GM21723 (cell line): ENCODE data around the gene SETD3.

Experiments
- ATAC-seq: cut with Tn5 transposase; IDR thresholded peaks from one replicate; pipeline ENCODE4 v1.9.1; 2021; ENCODE audit warnings: mild to moderate bottlenecking, moderate library complexity; ENCODE audit not compliant: unreplicated experiment

SETD3 gene

DNA sequence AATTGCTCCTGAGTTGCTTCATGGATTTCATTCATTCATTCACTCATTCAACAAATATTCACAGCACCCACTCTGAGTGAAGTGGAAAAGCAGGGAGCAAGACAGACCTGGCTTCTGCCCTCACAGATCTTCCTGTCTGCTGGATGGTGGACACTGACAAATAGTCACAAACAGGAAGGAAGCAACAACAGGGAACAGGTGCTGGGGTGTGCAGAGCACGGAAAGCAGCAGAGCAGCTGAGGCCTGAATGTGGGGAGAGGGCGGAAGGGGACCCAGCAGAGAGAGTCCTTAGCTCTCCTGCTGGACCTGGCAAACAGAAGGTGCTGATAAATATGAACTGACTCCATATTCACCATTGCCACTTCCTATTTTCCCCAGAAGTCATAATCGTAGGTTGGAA, 54.4 kb downstream of the SETD3 start:
- ATAC-seq: no peak

DNA sequence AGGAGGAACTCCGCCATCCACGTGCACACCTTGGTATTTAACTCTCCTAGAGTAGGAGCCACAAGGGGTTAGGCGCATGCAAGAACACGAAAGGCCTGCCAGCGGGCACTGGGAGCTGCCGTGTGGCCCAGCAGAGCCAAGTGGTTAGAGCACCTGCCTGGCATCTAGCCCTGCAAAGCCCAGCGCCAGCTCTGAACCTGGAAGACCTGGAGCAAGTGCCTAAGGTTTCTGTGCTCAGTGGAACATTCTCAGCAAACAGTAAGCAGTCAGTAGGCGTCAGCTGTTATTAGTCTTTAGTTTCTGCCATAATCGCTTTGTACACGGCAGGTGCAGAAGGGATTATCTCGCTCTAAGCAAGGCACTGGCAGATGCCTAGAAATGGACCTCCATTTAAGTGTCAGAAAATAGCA, 55.4 kb downstream of the SETD3 start:
- no peak for ATAC-seq

DNA sequence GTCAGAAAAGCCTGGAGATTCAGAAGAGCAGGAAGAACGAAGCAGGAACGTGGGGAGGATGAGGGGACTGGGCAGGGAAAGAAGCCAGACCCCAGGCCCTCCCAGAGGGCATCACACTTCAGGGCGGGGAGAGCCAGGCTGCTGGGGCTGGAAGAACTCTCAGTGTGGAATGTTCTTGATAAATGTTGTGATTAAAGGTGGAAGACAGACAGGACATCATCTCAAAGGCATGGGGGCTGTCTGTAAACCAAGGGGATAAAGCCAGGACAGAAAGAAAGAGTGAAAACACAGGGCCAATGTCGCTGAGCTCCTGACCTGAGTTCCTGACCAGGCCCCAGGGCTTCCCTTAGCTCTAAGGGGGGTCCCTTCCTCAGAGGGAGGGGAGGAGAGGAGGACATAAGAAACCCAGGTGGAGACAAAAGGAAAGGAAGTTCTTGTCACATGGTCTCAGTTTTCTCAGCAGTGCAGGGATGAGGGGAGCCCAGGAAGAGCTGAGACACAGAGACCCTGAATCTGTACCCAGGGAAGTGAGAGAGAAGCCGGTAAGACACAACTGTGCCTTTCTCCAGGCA, 56.3 kb downstream of the SETD3 start:
- ATAC-seq: no peak

DNA sequence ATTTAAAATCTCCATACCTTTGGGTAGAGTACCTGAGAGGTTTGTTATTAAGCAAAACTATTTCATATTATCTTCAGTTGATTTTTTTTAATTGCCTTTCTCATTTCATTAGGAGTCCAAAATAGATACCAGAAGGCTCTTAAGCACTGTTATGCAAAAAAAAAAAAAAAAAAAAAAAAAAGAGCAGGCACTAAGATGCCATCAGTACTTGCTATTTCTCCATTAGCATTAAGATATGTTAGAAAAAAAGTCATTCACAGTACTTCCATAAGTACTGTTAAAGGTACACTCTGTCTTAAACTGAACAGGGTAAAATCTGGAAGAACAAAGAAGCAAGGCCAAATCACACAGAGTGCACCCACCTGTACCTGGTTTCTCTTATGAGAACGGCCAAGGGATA, 57.2 kb downstream of the SETD3 start:
- no peak for ATAC-seq

DNA sequence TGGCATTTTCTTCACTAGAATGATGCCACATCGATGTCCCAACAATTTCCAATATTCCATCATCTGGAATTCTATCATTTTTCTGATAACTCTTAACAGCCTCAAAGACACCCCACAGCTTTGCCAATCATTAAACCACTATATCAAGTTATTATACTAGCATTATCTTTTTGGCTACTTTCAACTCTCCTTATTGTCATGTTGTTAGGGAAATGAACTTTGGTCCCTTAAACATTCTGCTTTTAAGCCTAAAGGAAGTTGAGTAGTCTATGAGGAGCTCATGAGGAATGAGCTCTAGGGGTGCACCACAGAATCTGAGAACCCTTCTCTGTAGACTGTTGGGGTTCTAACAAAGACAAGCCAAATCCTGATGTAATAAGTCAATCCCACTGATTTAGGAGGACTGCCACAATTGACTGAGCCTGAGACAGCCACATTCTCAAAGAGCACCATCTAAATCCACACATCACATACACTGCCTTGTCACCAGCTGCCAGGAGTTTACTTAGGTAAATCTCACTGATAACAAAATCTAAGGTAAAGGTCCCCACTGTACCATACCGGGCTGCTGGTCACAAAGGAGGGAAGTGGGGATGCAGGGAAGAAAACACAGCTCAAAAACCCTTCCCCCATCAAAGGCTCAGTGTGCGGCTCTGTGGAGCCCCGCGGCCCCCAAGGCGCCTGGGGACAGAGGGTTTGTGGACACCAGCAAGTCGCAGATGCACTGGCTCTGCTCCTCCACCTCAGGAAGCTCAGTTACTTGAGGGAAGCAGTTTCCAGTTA, 58.2 kb downstream of the SETD3 start:
- no peak for ATAC-seq

DNA sequence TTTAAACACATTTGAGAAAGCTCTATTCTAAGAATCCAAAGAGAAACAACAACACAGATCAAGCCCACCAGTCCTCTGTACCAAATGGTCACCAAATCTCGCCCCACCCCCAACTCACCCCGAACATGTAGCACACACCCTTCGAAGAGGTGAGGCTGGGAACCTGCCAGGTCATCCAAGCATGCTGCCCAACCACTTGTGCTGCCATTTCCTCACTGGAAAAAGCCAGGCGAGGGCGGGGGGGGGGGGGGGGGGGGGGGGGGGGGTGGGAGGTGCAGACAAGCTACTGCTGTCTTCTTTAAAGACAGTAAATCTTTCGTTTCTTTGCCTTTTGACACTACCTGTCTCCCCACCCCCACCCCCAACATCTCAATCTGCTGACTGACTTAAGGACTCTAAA, 59.9 kb downstream of the SETD3 start:
- ATAC-seq: no peak

DNA sequence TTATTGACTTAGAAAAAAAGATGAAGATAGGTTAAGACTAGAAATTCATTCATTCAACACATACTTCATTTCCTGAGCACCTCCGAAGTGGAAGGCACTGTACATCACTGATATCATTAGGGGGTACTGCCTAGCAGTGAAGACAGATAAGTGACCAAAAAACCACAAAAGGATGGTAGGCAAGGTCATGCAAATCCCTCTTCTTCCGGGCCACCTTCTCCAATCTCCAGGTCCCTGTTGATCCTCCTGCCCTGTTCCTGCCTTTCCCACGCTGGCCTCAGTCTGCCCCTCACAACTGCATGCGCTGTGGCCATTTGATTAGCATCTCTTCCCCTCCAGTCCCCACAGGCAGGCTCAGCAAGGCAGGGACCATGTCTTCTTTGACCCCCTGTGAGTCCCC, 60.8 kb downstream of the SETD3 start:
- no peak for ATAC-seq

DNA sequence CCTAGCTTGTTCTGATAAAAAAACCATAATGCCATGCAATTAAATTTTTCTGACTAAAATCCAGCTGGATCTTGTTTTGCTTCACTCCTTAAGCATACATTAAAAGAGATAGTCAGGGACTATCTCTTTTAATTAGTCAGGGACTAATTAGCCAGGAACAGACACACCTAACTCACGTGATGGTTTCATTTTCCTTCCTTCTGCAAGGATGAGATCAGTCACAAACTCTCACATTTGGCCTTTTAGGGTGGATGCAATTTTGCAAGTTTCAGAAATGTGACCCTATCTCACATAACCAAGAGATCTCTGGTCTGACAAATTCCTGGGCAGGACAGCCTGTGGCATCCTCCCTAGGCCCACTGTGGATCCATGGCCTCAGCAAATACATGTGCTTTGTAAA, 62.4 kb downstream of the SETD3 start:
- ATAC-seq: no peak

DNA sequence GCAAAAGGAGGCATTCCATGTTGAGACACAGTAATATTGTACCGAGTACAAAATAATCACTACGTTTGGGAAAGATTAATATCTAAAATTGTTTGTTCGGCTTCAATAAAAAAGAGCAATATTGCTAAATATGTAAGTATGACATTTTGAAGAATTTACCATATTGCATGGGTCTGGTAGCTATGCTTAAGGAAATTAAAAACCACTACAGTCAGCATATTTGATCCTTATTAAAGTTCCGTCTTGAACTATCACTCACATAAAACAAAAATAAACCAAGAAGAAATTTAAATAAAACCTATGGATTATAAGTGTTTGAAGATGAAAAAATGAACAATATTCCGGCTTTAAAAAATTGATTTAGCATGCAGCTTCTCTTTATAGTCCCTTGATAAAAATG, 63.8 kb downstream of the SETD3 start:
- ATAC-seq: no peak

DNA sequence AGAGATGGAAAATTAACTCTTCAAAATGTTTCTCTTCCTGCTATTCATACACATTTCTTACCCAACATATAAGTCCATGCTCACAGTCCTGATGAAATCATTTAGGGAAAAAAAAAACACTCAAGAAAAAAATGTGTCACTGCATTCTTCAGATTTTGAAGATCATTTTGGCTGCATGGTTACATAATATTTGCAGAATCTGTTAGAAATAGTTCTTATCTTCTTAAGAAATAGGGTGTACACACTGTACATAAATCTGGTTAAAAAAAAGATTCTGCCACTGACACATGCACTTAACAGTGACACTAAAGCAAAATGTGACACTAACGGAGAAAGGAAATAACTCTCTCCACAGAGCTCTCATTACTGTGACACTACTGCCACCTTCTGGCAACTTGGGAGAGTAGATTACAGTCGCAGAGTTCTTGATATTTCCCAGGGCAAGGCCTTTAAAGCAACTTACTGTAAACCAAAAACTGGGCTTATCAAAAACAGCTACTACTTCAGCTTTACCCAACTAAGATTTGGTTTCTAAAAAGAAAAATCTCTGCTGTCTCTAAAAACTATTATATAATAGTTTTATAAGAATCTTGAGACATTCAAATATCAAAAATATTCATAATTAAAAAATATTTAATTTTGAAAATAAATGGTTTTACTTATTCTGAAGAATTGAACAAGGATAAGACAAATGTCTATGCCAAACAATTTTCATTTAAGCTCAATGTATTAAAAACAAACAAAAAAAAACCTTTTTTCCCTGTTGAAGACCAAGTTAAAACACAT, 65.0 kb downstream of the SETD3 start:
- ATAC-seq: peak; percentile 95

DNA sequence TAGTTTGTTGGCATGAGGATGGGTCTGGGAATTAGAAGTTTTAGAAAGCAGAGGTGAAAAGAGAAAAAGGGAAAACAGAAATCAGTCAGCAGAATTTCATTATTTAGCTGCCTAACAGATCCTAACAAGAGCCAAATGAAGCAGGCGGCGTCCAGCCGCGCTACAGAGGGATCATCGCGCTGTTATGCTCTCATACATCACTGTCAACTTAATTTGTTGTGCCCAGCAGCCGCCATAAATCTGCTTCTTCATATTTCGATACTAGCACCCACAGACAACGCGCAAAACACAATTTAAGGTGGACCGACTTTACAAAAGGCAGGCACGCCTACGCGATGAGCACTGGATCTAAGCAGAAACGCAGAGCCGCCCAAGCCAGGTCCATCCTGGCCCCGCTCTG, 66.7 kb downstream of the SETD3 start:
- no peak for ATAC-seq

DNA sequence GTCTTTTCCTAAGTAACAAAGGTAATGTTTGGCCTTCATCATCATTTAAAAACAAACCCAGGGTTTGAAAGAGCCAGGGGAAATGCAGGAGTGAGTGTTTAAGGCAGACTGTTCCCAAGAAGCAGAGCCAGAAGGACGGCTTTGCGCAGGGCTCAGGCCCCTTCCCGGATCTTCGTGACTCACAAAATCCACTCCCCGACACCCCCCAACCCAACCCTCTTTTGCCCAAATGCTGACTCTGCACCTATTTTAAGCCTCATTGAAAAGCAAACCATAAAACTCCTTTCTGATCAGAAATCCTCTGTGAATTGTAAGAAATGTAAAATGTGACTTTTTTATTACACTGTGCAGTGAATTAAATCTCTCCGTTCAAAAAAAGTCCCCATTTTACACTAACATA, 67.5 kb downstream of the SETD3 start:
- ATAC-seq: no peak

DNA sequence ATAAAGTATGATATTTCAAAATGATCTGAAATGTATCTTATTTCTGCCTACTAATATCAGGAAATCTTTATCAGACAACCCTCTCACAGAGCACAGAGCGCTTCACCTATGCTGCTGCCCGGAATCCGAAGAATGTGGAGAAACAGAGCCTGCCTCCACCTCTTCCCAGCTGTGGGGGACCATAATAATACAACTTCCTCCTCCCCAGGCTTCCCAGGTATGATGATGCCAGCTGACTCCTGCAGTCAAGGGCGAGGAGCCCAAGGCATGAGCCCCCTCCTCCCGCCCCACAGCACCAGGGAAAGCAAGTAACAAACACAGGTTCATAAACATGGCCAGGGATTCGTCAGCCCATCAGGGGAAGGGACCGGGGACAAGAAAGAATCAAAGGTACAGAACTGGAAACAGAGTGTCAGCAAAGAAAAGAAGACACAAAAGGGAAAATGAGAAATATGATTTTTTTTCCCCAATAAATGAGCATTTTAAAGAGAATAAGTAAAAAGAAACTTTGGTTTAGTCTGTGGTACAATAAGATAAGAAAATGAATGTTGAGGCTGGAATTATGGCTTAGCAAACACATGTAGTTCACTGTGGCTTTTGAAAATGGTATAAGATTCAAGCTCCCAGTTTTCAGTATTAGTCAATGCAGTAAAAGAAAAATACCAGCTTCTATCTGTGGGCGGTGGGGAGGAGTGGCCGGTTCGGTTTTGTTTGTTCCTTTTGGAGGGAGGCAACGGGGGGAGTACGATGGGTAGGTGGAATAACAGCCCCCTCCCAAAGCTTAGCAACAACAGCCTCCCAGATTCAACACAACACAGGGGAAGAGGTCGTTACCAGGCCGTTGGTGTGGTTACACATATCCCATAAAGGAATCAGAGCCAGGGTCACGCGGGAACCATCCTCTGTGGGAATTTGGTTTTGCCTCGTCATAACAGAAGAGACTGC, 68.3 kb downstream of the SETD3 start:
- ATAC-seq: no peak

DNA sequence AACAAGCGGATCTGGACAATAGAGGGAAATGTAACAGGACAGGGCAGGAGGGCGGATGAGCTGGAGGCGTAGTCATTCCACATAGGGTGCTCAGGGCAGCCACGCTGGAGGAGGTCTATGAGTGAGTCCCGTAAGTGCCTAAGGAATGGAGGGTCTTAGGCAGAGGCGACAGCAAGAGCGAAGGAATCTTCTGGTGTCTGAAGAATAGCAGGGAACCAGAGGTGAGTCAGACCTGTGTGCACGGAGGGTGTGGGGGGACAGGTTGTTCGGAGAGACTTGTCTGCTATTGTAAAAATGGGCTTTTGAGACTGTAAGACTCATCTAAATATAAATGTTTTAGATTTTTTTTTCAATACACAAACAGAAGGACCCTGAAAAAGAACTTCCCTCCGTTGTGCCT, 70.6 kb downstream of the SETD3 start:
- ATAC-seq: no peak

DNA sequence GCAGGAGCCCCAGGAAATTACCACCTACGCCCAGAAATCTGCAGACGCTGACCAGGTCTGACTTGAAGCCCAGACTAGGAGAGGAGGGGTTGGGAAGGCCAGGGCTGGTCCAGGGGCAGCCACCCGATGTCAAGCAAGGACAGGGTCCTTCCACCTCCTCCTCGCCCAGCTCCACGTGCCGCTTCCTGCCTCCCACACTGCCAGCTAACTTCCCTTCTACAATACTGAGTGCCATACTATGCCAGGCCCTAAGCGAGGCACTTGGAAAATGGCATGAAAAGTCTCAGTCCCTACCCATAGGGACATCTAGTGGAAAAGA, 71.7 kb downstream of the SETD3 start:
- ATAC-seq: no peak

DNA sequence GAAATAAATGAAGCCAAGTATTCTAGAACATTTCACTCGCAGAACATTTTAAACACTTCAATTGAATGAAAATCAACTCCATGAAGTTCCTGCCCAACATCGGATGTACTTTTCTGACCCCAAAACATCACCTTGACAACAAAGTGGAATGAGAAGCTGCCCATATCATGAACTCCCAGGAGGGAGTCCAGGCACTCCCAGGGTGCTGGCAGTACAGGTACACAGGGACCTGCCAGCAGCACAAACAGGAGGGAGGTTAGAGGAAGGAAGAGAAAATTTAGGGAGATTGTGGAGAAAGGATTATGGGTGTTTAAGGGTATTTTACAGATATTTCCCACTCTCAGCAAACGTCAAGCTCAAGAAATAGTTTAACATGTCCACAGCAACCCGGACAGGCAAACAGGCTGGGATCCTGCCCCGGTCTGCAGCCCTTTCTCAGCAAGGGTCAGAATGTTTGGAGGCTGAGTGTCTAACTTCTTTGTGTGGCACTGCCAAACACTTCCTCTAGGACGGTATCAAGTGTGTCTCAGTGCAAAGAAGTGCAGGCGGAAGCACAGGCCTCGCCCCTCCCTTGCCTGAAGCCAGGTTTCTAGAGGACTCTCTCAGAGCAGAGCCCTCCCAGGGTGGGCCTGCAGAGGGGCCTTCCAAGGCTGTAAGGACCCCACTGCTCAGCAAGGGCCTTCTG, 72.2 kb downstream of the SETD3 start:
- no peak for ATAC-seq

DNA sequence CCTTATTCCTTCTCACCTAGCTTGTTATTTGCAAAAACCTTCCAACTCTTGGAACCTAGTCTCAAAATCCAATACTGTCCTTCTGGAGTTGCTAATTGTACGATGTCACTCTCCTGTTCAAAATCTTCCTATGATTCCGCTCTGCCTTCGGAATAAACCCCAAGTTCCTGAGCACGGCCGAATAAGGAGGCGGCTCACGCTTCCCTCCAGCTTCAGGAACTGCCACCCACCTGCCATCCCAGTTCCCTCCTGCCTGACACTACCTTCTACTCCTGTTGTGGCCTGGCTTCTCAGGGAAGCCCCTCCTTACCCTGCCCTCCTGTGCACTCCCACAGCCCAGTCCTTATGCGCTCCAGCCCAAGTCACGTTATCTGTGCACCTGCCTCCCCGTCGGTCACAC, 73.2 kb downstream of the SETD3 start:
- no peak for ATAC-seq

DNA sequence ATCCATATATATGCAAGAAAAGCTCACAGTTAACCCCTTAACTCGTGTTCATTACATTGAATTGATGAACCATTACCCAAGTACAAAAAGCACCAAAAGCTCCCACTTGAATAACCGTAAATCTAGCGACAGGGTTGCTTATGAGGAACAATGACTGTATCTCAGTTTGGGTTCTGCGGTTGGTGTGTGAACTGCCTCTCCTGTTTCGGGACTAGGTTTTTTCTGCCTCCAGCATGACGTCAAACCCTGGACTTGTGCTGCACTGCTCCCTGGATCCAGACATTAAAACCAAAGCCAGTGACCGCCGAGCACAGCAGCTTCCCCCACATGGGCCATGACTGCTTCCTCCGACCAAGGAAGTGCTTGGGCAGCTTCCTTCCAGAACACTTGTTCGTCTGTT, 77.7 kb downstream of the SETD3 start:
- ATAC-seq: no peak

DNA sequence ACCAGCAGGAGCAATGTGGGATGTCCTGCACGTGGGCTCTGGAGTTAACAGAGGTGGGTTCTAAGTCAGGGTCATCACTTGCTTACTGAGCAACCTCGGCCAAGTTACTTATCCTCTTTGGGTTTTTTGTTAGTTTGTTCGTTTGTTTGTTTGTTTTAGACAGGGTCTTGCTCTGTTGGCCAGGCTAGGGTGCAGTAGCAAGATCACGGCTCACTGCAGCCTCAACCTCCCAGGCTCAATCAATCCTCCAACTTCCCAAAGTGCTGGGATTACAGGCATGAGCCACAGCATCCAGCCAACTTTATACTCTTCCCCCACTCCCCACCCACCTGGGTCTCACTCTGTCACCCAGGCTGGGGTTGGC, 78.4 kb downstream of the SETD3 start:
- ATAC-seq: no peak

DNA sequence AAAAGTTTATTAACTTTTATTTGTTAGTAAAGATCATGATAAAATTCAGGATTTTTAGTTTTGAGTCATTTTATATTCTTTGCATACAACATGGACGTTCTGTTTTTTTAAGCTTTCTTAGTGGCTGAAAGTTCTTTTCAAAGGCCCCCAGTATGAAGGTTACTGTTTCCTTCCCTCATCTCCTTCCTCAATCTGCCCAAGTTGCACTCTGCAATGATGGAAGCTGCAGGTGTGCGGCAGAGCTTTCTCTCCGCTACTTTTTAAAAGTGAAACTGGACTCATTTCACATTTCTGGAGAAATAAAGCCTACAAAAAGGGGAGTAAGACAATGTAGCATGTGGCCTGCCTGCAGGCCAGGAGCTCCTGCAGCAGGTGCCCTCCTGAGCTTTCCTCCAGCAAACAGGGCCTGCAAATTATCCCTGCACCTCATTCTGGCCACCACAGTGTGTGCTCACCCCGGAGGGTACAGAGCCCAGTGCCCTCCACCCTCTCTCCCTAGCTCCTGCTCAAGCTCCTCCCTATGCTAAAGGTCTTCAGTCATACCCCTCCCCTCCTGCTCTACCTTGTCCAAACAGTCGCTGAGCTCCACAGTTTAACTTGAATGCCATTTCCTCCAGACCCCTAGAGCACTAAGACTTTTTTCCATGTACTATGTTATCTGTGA, 78.9 kb downstream of the SETD3 start:
- ATAC-seq: no peak
